Measurements from ENCODE around the gene CCDC198.

The CCDC198 gene, protein sequence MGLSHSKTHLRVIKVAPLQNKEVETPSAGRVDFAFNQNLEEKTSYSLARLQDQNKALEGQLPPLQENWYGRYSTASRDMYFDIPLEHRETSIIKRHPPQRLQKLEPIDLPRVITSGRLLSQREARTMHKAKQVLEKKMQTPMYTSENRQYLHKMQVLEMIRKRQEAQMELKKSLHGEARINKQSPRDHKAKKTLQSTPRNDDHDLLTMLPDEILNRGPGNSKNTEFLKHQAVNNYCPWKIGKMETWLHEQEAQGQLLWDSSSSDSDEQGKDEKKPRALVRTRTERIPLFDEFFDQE

DNA sequence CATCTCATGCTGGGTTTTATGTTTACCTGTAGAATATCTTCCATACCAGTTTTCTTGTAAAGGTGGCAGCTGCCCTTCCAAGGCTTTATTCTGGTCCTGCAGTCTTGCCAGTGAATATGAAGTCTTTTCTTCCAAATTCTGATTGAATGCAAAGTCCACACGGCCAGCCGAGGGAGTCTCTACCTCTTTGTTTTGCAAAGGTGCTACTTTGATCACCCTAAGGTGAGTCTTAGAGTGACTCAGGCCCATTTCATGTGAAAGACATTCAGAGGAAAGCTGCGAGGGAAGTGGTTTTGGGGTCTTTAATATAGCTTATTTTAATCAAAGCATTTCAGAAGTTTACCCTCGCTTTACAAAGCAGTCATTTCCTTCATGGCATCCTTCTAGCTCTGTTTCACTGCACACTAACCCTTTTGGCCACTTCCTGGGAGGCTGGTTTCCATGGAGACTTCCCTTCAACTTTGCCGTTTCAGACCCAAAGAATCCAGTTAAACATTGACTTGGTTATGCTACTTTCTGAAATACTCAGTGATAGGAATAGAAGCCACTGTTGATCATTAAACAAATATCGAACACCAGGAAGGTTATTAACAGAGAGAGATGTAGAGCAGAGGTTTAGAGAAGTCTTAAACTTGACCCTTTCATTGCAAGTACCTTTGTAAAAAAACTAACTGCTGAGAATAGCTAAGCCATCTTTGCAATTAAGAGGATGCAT, at the start of gene CCDC198:
Gene CCDC198, minus strand, starts transcription at position 391 of the 715 bp plus-strand sequence. Its CDS starts 142 bp downstream, at position 249.
- no peak for DNase-seq

- DNase-seq: no peak
Observed at GRCh38 chr14:57533214-57533613, 39.6 kb upstream of the CCDC198 start.

DNA sequence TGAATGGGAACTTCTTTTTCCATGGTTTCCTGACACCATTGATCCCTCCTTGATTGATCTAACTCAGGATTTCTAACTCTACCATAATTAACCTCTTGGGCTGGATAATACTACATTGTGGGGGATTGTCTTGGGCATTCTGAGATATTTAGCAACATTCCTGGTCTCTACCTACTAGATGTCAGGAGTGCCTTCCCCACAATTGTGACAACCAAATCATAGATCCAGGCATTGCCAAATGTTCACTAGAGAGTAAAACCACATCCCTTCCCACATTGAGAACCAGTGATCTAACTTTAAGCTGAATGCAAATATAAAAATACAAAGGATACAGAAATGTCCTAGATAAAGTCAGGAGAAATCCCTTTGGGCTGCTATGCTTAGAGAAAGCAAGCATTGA, 36.9 kb upstream of the CCDC198 start:
- no peak for DNase-seq

- no peak for DNase-seq
Observed at GRCh38 chr14:57526942-57527341, 33.3 kb upstream of the CCDC198 start.

GRCh38 chr14:57519043-57519442, 25.4 kb upstream of the CCDC198 start:
- DNase-seq: no peak

DNA sequence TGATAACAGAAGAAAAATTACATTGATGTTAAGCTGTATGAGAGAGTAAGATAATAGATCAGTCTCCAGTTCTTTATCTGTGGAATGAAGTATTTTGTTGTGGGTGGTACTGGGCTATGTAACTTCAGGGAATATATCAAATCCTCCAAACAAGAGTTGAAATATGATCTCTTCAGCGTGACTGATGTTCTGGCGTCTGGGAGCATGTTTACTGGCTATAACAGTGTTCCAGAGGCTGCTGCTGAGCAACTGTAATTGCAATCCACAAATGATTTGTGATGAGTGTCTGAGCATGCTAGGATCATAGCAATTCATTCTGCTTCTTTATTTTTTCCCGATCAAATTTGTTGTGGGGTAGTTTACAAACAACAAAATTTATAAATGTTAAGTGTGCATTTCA, 18.6 kb upstream of the CCDC198 start:
- no peak for DNase-seq

GRCh38 chr14:57508756-57509155, 15.1 kb upstream of the CCDC198 start:
- no peak for DNase-seq

DNA sequence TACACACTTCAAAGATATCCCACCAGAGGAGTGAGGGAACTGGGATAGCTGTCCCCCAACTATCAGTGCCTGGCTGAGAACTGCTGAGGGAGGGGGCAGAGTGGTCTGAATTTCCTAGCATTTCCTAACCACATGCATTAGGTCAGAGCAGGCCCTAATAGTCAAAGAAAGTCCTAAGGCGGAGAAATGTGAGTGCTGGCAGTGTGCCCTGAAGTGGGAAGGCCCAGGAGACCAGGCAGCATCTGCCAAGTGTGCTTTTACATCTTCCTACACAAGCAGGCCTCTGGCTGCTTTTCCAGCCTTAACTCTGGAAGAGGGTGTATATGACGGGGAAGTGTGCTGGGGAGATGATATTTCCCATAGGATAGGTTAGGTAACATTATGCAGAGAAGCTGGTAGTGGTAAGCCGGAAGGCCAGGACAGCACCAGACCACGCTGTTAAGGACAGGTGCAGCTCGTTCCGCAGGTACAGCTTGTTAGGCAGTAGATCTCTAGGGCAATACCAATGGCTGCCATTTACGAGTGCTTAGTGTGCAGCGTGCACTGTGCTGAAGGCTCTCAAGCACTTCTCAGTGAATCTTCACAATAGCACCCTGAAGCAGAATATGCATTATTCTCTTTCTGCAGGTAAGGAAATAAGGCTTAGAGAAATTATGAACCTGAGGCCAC, 9.1 kb upstream of the CCDC198 start:
- no peak for DNase-seq

DNA sequence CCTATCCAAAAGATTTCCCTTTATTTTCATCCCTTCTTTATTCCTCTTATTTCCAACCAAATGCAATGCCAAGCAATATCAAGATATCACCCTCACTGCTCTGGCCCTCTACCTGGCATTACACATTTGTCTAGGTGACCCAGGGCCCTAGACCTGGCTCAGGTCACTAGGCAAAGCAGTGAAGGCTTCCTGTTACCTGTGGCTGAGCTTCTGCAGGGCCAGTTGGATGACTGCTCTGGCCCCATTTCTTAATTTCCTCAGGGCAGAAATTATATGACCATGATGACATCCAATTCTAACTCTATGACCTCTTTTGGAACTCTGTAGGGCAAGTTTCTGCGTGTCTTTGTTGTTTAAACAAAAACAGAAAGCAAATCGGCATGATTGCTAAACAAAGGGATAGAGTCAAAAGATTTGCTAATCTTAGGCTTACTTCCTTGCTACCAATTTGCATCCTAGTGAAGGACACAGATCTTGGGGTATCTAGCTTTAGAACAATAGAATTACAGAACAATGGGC, 7.4 kb upstream of the CCDC198 start:
- DNase-seq: no peak

DNA sequence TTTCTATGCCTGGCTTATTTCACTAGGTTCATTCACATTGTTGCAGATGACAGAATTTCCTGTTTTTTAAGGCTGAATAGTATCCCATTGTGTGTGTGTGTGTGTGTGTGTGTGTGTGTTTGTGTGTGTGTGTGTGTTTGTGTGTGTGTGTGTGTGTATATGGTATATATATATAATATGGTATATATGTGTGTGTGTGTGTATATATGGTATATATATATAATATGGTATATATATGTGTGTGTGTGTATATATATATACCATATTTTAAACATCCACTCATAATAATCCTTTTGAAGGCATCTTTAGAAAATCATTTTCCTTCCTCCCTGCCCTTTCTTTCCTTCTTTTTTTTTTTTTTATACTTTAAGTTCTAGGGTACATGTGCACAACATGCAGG, 5.0 kb upstream of the CCDC198 start:
- no peak for DNase-seq

- DNase-seq: no peak
Observed at GRCh38 chr14:57498035-57498434, 4.4 kb upstream of the CCDC198 start.

GRCh38 chr14:57495416-57495815, 1.8 kb upstream of the CCDC198 start:
- no peak for DNase-seq

DNA sequence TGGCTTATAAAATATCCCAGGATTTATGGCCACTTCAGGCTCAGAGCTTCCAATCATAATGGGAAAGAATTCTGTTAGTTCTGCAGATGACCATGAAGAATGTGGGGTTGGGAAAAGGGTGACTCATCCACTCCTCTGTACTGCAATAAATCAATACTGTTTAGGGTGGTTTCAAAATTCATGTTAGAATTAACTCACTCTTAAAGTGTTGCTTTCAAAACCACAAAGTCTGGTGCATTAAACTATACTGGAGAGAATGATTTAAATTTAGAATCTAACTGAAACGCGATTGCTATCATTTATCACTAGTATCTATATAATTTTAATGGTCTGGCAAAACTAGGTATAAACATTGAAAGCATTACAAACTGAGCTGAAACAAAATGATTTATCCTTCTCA, 798 bp downstream of the CCDC198 start:
- no peak for DNase-seq

- DNase-seq: no peak
Observed at GRCh38 chr14:57491640-57492039, 2.0 kb downstream of the CCDC198 start.

DNA sequence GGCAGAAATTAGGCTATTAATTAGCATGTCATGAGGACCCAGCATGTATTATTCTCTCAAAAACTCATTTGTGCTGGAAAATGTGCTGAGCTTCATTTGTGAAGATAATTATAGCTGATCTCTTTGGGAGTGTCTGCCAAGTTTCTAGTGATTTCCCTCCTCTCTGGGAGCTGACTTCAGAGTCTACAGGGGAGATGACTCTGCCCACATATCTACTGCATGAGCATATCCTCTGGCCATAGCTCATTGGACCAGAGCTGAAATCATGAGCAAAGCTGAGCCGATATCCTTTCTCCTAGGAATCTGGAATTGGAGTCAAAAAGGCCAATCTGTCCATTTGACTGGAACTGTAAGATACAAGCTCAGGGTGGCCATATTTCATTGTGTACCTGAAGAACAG, 5.9 kb downstream of the CCDC198 start:
- no peak for DNase-seq

GRCh38 chr14:57486767-57487379, 6.8 kb downstream of the CCDC198 start:
- DNase-seq: peak; percentile 47

GRCh38 chr14:57485635-57486034, 8.0 kb downstream of the CCDC198 start:
- no peak for DNase-seq

GRCh38 chr14:57482120-57482519, 11.5 kb downstream of the CCDC198 start:
- DNase-seq: no peak

GRCh38 chr14:57480051-57480450, 13.6 kb downstream of the CCDC198 start:
- DNase-seq: no peak

- no peak for DNase-seq
Observed at GRCh38 chr14:57479197-57479596, 14.5 kb downstream of the CCDC198 start.

GRCh38 chr14:57478050-57478449, 15.6 kb downstream of the CCDC198 start:
- no peak for DNase-seq

DNA sequence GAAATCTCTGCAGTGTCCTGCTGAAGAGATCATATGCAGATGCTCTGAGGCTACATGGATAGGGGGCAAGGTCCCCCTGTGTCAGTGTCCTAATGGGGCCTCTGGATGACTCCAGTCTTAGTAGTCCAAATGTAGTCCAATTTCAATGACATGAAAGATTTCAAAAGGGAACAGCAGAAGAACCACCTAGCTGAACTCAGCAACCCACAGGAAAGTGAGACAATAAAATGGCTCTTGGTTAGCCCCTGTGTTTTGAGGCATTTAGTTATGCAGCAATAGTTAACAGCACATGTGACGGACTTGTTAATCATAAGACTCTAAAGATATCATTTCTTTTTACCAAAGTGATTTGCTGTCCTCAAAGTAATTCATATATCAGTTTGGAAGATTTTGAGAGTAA, 22.7 kb downstream of the CCDC198 start:
- no peak for DNase-seq

GRCh38 chr14:57464008-57464730, 29.5 kb downstream of the CCDC198 start:
- no peak for DNase-seq

All from midbrain (tissue), 1 donor.